MM.1S (cell line): ENCODE results near the gene GABBR1.

ENCODE experiments used
- CTCF ChIP-seq: fragments of 300-600 bp; sonication (generic); IDR thresholded peaks from 2 replicates; pipeline ENCODE4 v1.5.1; 2016; ENCODE audit warnings: antibody characterized with exemption, low read length, mixed read lengths
- EZH2 ChIP-seq: fragments of 300-600 bp; sonication (generic); optimal IDR thresholded peaks from 2 replicates; pipeline ENCODE3; 2017; ENCODE audit warnings: low read depth, mild to moderate bottlenecking, antibody characterized with exemption, low read length, mixed read lengths

- TF ChIP-seq EZH2 (no peak), CTCF (no peak)
Measured at GRCh38 chr6:29619578-29620160, 13.3 kb downstream of the GABBR1 start.
